ENCODE measurements around the gene OGFOD3. TPM values are rescaled to one million over a fixed set of nuclear protein-coding genes. Genes with fewer than 3 reads are reported as not detected.

Gene OGFOD3
- total RNA-seq, 2 experiments from 2014 or later: 27.1 to 30.5 TPM

GRCh38 chr17:82391496-82392066 is 26.8 kb downstream of the OGFOD3 start:
- CTCF ChIA-PET: no interaction called here
- Mint-ChIP-seq H3K27me3 (no peaks in the 10 kb centered on the region), H3K9me3 (ENCODE audit: low read depth) (no peaks in the 10 kb centered on the region), H3K27ac (no peak overlapping the region), H3K4me3 (no peak overlapping the region), H3K36me3 (no peaks in the 10 kb centered on the region), H3K4me1 (no peaks in the 10 kb centered on the region)
- no peak for DNase-seq
- no peak for ATAC-seq

- ATAC-seq: no peak
These were observed 27.4 kb downstream of the OGFOD3 start for GRCh38 chr17:82390860-82391435.

GRCh38 chr17:82390015-82390859 is 28.1 kb downstream of the OGFOD3 start:
- Mint-ChIP-seq H3K27me3 (no peaks in the 10 kb centered on the region), H3K9me3 (ENCODE audit: low read depth) (no peaks in the 10 kb centered on the region), H3K27ac (no peak overlapping the region), H3K4me1 (no peaks in the 10 kb centered on the region), H3K36me3 (no peaks in the 10 kb centered on the region), H3K4me3 (no peak overlapping the region)
- CTCF ChIA-PET: no interaction called here
- DNase-seq: no peak
- ATAC-seq: no peak

More at GRCh38 chr17:82390860-82391435, 27.4 kb downstream of the OGFOD3 start:
- Mint-ChIP-seq H3K9me3 (ENCODE audit: low read depth) (no peaks in the 10 kb centered on the region), H3K27me3 (no peaks in the 10 kb centered on the region), H3K4me3 (no peak overlapping the region), H3K27ac (no peak overlapping the region), H3K36me3 (no peaks in the 10 kb centered on the region), H3K4me1 (no peaks in the 10 kb centered on the region)
- CTCF ChIA-PET: no interaction called here
- DNase-seq: no peak

GRCh38 chr17:82389379-82389778 is 29.0 kb downstream of the OGFOD3 start:
- no peak for DNase-seq
- CTCF ChIA-PET: no interaction called here
- Mint-ChIP-seq H3K27me3 (no peaks in the 10 kb centered on the region), H3K4me1 (no peaks in the 10 kb centered on the region), H3K9me3 (ENCODE audit: low read depth) (no peaks in the 10 kb centered on the region), H3K36me3 (no peaks in the 10 kb centered on the region), H3K27ac (no peak overlapping the region), H3K4me3 (no peak overlapping the region)
- no peak for ATAC-seq

GRCh38 chr17:82388922-82389283 is 29.5 kb downstream of the OGFOD3 start:
- H3K4me1 Mint-ChIP-seq: no peaks in the 10 kb centered on the region
- H3K27me3 Mint-ChIP-seq: no peaks in the 10 kb centered on the region
- DNase-seq: no peak
- CTCF ChIA-PET: no interaction called here
- ATAC-seq: no peak
- H3K9me3 Mint-ChIP-seq (ENCODE audit: low read depth): no peaks in the 10 kb centered on the region
- no peak overlapping the region for H3K27ac Mint-ChIP-seq
- H3K36me3 Mint-ChIP-seq: no peaks in the 10 kb centered on the region
- H3K4me3 Mint-ChIP-seq: no peak overlapping the region

- Mint-ChIP-seq H3K9me3 (ENCODE audit: low read depth) (no peaks in the 10 kb centered on the region), H3K36me3 (no peaks in the 10 kb centered on the region), H3K4me3 (no peak overlapping the region), H3K27ac (no peak overlapping the region), H3K27me3 (no peaks in the 10 kb centered on the region), H3K4me1 (no peaks in the 10 kb centered on the region)
- DNase-seq (no peak), ATAC-seq (no peak)
- CTCF ChIA-PET: no interaction called here
These were observed 30.0 kb downstream of the OGFOD3 start for GRCh38 chr17:82388223-82388921.

GRCh38 chr17:82387705-82388106 is 30.7 kb downstream of the OGFOD3 start:
- ATAC-seq: no peak
- Mint-ChIP-seq H3K27me3 (no peaks in the 10 kb centered on the region), H3K36me3 (no peaks in the 10 kb centered on the region), H3K4me1 (no peaks in the 10 kb centered on the region), H3K27ac (no peak overlapping the region), H3K9me3 (ENCODE audit: low read depth) (no peaks in the 10 kb centered on the region), H3K4me3 (no peak overlapping the region)
- DNase-seq: no peak
- CTCF ChIA-PET: no interaction called here

GRCh38 chr17:82386881-82387704 is 31.3 kb downstream of the OGFOD3 start:
- CTCF ChIA-PET: no interaction called here
- no peaks in the 10 kb centered on the region for H3K27me3 Mint-ChIP-seq
- ATAC-seq (no peak), DNase-seq (no peak)
- H3K4me1 Mint-ChIP-seq: no peaks in the 10 kb centered on the region
- no peaks in the 10 kb centered on the region for H3K9me3 Mint-ChIP-seq (ENCODE audit: low read depth)
- no peaks in the 10 kb centered on the region for H3K36me3 Mint-ChIP-seq
- no peak overlapping the region for H3K27ac Mint-ChIP-seq
- no peak overlapping the region for H3K4me3 Mint-ChIP-seq

- DNase-seq (no peak), ATAC-seq (no peak)
- peaks cover under 1% of the 10 kb centered on the region for H3K27me3 Mint-ChIP-seq
- H3K27ac Mint-ChIP-seq: no peak overlapping the region
- H3K36me3 Mint-ChIP-seq: no peaks in the 10 kb centered on the region
- no peak overlapping the region for H3K4me3 Mint-ChIP-seq
- H3K9me3 Mint-ChIP-seq (ENCODE audit: low read depth): no peaks in the 10 kb centered on the region
- CTCF ChIA-PET: no interaction called here
- H3K4me1 Mint-ChIP-seq: no peaks in the 10 kb centered on the region
These were observed 32.0 kb downstream of the OGFOD3 start for GRCh38 chr17:82386255-82386831.

- H3K27me3 Mint-ChIP-seq: peaks cover 6% of the 10 kb centered on the region
- H3K36me3 Mint-ChIP-seq: no peaks in the 10 kb centered on the region
- no peaks in the 10 kb centered on the region for H3K9me3 Mint-ChIP-seq (ENCODE audit: low read depth)
- ATAC-seq (no peak), DNase-seq (no peak)
- no peak overlapping the region for H3K27ac Mint-ChIP-seq
- no peak overlapping the region for H3K4me3 Mint-ChIP-seq
- no peaks in the 10 kb centered on the region for H3K4me1 Mint-ChIP-seq
- CTCF ChIA-PET: no interaction called here
These were observed 32.7 kb downstream of the OGFOD3 start for GRCh38 chr17:82385559-82386254.

- Mint-ChIP-seq H3K4me1 (no peaks in the 10 kb centered on the region), H3K9me3 (ENCODE audit: low read depth) (no peaks in the 10 kb centered on the region), H3K4me3 (no peak overlapping the region), H3K36me3 (no peaks in the 10 kb centered on the region), H3K27me3 (peaks cover 8% of the 10 kb centered on the region), H3K27ac (no peak overlapping the region)
- ATAC-seq (no peak), DNase-seq (no peak)
- CTCF ChIA-PET: no interaction called here
These were observed 33.5 kb downstream of the OGFOD3 start for GRCh38 chr17:82384730-82385481.

All from activated CD8-positive, alpha-beta memory T cell treated with anti-CD3 and anti-CD28 coated beads, Interleukin-2, amount 10 ng/mL, durations not matched to agents 7 days and 5 days (primary cell).